NCI-H128 (cell line): ENCODE measurements around the gene STK32C.
"Not testable (repeated sequence)": the region's sequence is repeated elsewhere in the genome, so short reads cannot be mapped to it uniquely, and the experiment has no call there.

Source experiments
- DNase-seq: peaks from one replicate; lab custom pipeline; 2025; ENCODE audit not compliant: unreplicated experiment; lab: John Stamatoyannopoulos, UW

Gene STK32C

GRCh38 chr10:132302421-132303310 is 5.1 kb downstream of the STK32C start:
- DNase-seq = no peak

GRCh38 chr10:132301371-132302330 is 6.1 kb downstream of the STK32C start:
- no peak for DNase-seq

- DNase-seq = no peak
Observed at GRCh38 chr10:132300582-132300981, 7.2 kb downstream of the STK32C start.

- DNase-seq = no peak
Observed at GRCh38 chr10:132299371-132300336, 8.1 kb downstream of the STK32C start.

GRCh38 chr10:132298038-132298881 is 9.5 kb downstream of the STK32C start:
- no peak for DNase-seq

- DNase-seq = no peak
Observed at GRCh38 chr10:132297526-132297925, 10.2 kb downstream of the STK32C start.

- DNase-seq = no peak
Observed at GRCh38 chr10:132296666-132297443, 10.9 kb downstream of the STK32C start.

- not testable (repeated sequence) for DNase-seq
Observed at GRCh38 chr10:132295481-132295880, 12.3 kb downstream of the STK32C start.

- no peak for DNase-seq
Observed at GRCh38 chr10:132294561-132295318, 13.0 kb downstream of the STK32C start.

GRCh38 chr10:132293813-132294520 is 13.8 kb downstream of the STK32C start:
- DNase-seq = no peak

- DNase-seq = no peak
Observed at GRCh38 chr10:132293201-132293812, 14.4 kb downstream of the STK32C start.

- no peak for DNase-seq
Observed at GRCh38 chr10:132292287-132293200, 15.2 kb downstream of the STK32C start.

GRCh38 chr10:132291826-132292225 is 15.9 kb downstream of the STK32C start:
- DNase-seq = no peak

- DNase-seq = no peak
Observed at GRCh38 chr10:132290631-132291030, 17.1 kb downstream of the STK32C start.

- no peak for DNase-seq
Observed at GRCh38 chr10:132289439-132289838, 18.3 kb downstream of the STK32C start.
